ENCODE results near the gene AGAP4.
"Not testable (repeated sequence)": the region's sequence is repeated elsewhere in the genome, so short reads cannot be mapped to it uniquely, and the experiment has no call there.

GRCh38 chr10:45794761-45795160 is 52.5 kb downstream of the AGAP4 start:
- TF ChIP-seq EZH2 (IDR thresholded peaks at IDR 0.05; ENCODE audit: low read depth, low read length, severe bottlenecking); MAFK (IDR thresholded peaks at IDR 0.05; ENCODE audit: low read depth, low read length); KDM1A (IDR thresholded peaks at IDR 0.05; ENCODE audit: borderline replicate concordance, low read length); POLR2A (IDR thresholded peaks at IDR 0.05; ENCODE audit: control extremely low read depth in 1 of 2, low read depth in 2 of 2, low read length in 2 of 2): not testable (repeated sequence)
- TF ChIP-seq, protein P1, sequence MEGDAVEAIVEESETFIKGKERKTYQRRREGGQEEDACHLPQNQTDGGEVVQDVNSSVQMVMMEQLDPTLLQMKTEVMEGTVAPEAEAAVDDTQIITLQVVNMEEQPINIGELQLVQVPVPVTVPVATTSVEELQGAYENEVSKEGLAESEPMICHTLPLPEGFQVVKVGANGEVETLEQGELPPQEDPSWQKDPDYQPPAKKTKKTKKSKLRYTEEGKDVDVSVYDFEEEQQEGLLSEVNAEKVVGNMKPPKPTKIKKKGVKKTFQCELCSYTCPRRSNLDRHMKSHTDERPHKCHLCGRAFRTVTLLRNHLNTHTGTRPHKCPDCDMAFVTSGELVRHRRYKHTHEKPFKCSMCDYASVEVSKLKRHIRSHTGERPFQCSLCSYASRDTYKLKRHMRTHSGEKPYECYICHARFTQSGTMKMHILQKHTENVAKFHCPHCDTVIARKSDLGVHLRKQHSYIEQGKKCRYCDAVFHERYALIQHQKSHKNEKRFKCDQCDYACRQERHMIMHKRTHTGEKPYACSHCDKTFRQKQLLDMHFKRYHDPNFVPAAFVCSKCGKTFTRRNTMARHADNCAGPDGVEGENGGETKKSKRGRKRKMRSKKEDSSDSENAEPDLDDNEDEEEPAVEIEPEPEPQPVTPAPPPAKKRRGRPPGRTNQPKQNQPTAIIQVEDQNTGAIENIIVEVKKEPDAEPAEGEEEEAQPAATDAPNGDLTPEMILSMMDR (IDR thresholded peaks at IDR 0.05; ENCODE audit: control extremely low read depth in 1 of 3, insufficient read depth in 1 of 3, low read depth in 1 of 3, low read length in 3 of 3) = not testable (repeated sequence)
- TF ChIP-seq, protein P2, sequence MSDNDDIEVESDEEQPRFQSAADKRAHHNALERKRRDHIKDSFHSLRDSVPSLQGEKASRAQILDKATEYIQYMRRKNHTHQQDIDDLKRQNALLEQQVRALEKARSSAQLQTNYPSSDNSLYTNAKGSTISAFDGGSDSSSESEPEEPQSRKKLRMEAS (IDR thresholded peaks at IDR 0.05) = not testable (repeated sequence)

Measured in H1 (cell line).